Measurements from ENCODE around the gene TIMM13.

DNA sequence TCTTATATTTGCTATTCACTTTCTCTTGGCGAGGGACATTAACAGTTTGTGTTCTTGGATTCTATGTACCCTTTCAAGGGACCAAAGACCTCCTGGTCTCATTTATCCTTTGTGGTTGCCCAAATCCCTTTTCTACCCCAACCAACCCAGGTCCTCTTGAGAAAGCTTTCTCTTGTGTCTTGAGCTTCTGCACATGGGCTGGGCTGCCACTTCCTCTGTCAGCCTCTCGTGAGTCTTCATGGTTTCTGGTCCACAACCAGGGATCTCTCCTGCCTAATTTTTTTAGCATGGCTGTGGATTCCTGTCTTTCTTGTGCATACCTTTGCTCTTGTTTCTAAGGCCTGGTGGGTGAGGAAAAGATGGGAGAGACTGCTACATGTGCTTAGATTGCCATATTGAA lies 14.9 kb downstream of the TIMM13 start:
- TF ChIP-seq, protein P1, sequence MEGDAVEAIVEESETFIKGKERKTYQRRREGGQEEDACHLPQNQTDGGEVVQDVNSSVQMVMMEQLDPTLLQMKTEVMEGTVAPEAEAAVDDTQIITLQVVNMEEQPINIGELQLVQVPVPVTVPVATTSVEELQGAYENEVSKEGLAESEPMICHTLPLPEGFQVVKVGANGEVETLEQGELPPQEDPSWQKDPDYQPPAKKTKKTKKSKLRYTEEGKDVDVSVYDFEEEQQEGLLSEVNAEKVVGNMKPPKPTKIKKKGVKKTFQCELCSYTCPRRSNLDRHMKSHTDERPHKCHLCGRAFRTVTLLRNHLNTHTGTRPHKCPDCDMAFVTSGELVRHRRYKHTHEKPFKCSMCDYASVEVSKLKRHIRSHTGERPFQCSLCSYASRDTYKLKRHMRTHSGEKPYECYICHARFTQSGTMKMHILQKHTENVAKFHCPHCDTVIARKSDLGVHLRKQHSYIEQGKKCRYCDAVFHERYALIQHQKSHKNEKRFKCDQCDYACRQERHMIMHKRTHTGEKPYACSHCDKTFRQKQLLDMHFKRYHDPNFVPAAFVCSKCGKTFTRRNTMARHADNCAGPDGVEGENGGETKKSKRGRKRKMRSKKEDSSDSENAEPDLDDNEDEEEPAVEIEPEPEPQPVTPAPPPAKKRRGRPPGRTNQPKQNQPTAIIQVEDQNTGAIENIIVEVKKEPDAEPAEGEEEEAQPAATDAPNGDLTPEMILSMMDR (conservative IDR thresholded peaks at IDR 0.05), result no peak
- no peak for TF ChIP-seq ZFX (IDR thresholded peaks at IDR 0.05)

All from C4-2B (cell line).